Hematopoietic multipotent progenitor cell (in vitro differentiated cells): Measurements from ENCODE around the gene LRIT3. TPM values are rescaled to one million over a fixed set of nuclear protein-coding genes. Genes with fewer than 3 reads are reported as not detected.
"Not testable (repeated sequence)": the region's sequence is repeated elsewhere in the genome, so short reads cannot be mapped to it uniquely, and the experiment has no call there.

Experiments
- DNase-seq, 3 donors: peaks; one replicate each; pipeline ENCODE4 v3.0.0-alpha.2; 2011 to 2015; ENCODE audit warnings: low read depth in 2 of 3, low spot score in 2 of 3
- total RNA-seq: library from RNA; depleted of rRNA; stranded (reverse); fragments of >200 nt; gene quantifications from one replicate; pipeline ENCODE4 v1.2.3, GENCODE V29; 2012

Gene LRIT3
- total RNA-seq, 1 donor: under 0.01 TPM

GRCh38 chr4:109846395-109847098, 1.4 kb upstream of the LRIT3 start:
- no peak for DNase-seq

- DNase-seq: no peak
Observed at GRCh38 chr4:109848501-109848900, 594 bp downstream of the LRIT3 start.

DNA sequence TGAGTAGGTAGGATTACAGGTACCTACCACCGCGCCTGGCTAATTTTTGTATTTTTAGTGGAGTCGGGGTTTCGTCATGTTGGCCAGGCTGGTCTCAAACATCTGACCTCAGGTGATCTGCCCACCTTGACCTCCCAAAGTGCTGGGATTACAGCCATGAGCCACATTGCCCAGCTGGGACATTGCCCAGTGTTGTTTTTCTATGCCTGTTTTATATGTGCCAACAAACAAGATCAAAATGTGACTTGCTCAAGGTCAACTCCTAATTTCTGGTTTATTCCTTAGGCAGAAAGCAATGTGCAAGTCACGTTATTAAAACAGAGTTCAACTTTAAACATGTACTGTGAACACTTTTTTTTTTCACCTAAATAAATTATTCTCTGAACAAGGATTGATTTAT, 2.7 kb downstream of the LRIT3 start:
- no peak for DNase-seq

DNA sequence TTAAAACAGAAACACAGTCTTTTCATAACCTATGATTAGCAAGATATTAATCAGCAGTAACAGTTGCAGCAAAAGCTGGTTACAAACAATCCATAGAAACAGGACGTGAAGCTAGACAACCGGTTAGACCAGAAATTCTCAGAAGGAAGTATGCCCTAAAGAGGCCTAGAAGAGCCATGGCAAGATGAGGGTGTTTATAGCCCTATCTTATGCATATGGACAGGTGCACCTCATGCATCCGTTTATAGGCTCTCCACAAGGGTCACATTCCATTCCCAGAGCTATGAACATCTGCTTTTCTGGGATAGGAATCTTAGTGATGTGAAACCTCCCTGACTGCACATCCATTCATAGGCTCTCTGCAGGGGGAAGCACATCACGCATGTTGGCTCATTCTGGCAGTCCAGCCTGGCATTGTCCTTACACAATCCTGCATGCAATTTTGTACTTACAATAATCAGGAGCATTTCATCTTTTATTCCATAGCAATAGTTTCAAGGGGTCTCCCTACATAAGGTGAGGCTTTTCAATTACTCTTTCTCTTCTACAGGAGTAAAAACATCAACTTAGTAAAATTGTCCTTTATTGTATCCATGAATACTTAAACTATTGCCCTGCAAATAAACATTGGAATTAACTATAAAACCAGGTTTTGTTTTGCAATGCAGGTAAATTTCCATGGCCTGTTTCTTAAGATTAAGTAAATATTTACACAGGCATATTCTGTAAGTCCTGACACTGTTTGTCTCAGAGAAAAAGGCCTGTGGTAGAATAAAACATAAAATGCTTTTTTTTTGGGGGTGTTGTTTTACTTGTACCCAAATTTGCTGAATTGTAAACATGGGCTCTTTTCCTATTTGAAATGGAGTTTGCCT, 11.8 kb downstream of the LRIT3 start:
- DNase-seq: not testable (repeated sequence)

DNA sequence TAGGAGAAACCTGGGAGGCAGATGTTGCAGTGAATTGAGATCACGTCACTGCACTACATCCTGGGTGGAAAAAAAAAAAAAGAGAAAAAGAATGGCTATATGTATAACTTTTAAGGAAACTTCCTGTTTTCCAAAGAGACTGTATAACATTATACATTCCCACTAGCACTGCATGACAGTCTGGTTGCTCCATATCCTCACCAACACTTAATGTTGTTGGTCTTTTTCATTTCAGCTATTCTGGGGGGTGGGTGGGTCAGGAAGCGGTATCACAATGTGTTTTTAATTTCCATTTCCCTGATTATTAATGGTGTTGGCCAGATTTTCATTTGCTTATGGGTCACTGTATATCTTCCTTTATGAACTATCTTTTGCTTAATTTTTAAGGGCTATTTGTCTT, 13.4 kb downstream of the LRIT3 start:
- DNase-seq: no peak

DNA sequence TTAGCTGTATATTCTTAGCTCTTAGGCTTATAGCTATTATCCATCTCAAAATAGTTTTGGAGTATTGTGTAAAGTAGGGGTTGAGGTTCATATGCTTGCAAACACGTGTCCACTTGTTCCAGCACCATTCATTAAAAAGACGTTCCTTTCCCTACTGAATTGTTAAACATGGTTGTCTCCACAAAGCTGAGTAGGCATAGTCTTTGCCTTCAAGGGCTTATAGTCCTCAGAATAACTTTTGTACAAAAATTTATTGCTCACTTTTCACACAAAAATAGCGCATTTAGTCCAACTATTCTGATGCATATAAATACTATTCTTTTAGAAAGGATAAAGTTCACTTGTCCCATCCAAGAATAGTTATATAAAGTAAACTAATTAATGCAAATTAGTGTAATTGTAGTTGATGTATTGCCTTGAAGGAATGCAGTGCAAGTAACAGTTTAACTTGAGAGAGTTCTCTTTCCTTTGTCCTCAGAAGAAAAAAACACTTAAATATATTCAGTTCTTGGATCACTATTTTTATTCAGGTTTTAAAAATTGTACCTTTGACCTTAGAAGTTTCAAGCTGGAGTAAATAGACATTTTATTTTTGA, 14.1 kb downstream of the LRIT3 start:
- DNase-seq: no peak

DNA sequence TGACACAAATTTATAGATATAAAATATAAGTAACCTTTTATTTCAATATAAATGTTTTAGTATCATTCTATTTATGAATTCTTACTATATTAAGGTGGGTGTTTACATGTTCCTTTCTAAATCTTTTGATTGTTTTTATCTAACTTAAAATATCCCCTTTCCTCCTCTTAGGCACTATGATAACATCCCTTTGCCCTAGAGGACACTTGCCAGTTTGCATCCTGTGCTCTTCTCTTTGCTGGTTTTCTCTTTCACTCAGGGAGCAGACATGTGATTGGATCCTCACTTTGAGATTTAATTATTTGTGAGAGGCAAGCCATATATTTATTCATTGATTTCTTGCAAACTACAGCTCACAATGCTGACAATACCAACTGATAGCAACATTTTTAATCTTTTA, 16.2 kb downstream of the LRIT3 start:
- DNase-seq: no peak

DNA sequence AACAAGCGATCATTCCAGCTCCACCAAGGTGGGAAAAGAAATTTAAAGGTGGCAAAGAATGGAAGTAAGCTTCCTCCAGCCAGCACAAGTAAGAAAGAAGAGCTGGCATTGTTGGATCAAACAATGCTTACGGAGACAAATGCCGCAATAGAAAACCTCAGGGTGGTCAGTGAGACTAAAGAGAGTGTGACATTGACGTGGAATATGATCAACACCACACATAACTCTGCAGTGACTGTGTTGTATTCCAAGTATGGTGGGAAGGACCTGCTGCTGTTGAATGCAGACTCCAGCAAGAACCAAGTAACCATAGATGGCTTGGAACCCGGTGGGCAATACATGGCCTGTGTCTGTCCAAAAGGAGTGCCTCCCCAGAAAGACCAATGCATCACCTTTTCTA, 22.2 kb downstream of the LRIT3 start:
- no peak for DNase-seq

GRCh38 chr4:109872065-109872464, 24.2 kb downstream of the LRIT3 start:
- DNase-seq: no peak

- no peak for DNase-seq
Observed at GRCh38 chr4:109872950-109873656, 25.2 kb downstream of the LRIT3 start.

DNA sequence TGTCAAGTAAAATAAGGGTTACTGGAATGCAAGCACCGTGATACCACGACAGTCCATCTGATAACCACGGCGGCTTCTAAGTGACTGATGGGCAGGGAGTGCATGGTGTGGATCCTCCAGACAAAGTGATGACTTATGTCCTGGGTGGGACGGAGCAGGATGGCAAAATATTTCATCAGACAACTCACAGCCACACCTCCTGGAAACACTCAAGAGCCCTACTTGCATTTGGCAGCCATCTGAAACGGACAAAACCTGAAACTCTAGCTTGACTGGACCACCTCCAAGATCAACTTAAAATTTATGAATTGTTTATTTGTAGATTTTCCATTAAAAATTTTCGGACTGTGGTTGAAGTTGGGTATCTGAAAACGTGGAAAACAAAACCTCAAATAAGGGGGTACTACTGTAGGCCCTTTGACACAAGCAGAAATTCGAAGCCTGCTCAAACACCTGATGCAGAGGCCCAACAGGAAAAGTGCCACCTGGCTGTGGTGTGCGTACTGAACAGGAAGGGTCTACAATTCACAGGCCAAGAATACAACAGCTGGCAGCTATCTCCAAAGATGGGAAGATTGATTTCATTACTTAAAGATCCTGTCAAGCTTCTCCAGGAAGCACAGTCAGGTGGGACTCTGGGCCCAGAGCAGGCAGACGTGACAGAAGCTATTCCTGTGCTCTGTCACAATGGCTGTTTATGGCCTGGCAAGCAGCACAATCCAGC, 26.0 kb downstream of the LRIT3 start:
- no peak for DNase-seq

GRCh38 chr4:109875106-109875505, 27.2 kb downstream of the LRIT3 start:
- DNase-seq: no peak

- not testable (repeated sequence) for DNase-seq
Observed at GRCh38 chr4:109875553-109875952, 27.6 kb downstream of the LRIT3 start.

DNA sequence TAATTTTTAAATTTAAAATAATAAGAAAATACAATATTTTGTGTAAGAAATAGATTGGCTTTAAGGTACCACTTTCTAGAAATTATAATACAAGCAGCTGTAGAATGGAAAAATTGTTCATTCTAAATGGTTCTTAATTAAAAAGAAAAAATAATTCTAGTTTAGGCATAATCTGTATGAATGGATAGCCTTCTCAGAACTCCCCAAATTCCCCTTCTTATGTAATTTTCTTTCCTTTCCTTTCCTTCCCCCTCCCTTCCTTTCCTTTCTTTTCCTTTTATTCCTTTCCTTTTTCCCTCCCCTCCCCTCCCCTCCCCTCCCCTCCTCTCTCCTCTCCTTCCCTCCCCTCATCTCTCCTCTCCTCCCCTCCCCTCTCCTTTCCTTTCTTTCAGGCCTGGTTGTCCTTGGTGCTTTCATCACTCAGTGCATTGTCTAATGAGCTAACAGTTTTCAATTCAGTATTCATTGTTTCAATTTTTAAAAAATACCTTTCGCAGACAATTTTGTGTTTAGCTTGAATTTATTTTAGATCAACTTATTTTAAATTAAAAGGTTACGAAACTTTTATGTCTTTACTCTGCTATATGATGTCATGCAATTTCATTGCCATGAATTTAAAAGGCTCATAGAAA, 28.8 kb downstream of the LRIT3 start:
- no peak for DNase-seq

GRCh38 chr4:109877400-109877799, 29.5 kb downstream of the LRIT3 start:
- no peak for DNase-seq

DNA sequence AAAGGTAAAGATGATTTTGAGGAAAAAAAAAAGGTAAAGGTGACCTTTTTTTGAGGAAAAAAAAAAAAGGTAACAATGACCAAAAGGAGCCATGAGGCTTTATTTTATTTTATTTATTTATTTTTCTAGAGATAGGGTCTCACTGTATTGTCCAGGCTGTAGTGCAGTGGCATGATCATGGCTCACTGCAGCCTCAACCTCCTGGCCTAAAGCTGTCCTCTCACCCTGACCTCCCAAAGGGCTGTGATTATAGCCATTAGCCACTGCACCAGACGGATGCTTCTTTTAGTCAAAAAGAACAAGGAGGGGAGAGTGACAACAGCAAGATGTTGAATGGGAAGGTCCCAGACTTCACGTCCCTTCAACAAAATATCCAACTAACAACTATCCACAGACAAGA, 30.4 kb downstream of the LRIT3 start:
- DNase-seq: no peak

- no peak for DNase-seq
Observed at GRCh38 chr4:109879081-109879480, 31.2 kb downstream of the LRIT3 start.

- DNase-seq: no peak
Observed at GRCh38 chr4:109879636-109880314, 31.9 kb downstream of the LRIT3 start.

DNA sequence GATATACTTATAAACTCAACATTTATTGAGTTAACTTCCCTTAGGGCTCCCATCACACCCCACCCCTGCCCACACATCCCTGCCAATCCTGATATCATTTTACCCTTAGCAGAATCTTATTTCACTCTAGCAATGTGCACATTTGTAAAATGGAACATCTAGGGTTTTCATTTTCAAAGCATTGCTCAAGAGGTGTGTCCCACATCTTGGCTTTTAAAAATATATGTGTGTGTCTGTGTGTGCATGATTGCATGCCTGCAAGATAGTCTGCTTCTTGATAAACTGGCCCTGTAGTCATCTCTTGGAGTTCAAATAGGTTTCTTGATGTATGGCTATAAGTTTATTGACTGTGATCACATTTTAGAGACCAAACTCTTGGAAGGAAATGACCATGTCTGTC, 38.4 kb downstream of the LRIT3 start:
- DNase-seq: no peak
